Measurements from ENCODE around the gene NUDC.
A peak's percentile ranks its signal among the peaks of the same experiment; 100 is the strongest.
"Not testable (repeated sequence)": the region's sequence is repeated elsewhere in the genome, so short reads cannot be mapped to it uniquely, and the experiment has no call there.

The NUDC gene

GRCh38 chr1:26956321-26956720 is 34.8 kb downstream of the NUDC start:
- no peak for DNase-seq

GRCh38 chr1:26957306-26957705 is 35.8 kb downstream of the NUDC start:
- DNase-seq = no peak

GRCh38 chr1:26959270-26959669 is 37.7 kb downstream of the NUDC start:
- DNase-seq = no peak

- peak; percentile 66 for DNase-seq
Observed at GRCh38 chr1:26959722-26960624, 38.4 kb downstream of the NUDC start, which contains the start of gene KDF1. TSS of gene KDF1 (minus strand) at chr1:26960468. CDS start at chr1:26952380, 8,088 bp downstream.

- no peak for DNase-seq
Observed at GRCh38 chr1:26960625-26960966, 39.1 kb downstream of the NUDC start.

- no peak for DNase-seq
Observed at GRCh38 chr1:26961826-26962225, 40.3 kb downstream of the NUDC start.

- DNase-seq = no peak
Observed at GRCh38 chr1:26965213-26965612, 43.7 kb downstream of the NUDC start.

- DNase-seq = no peak
Observed at GRCh38 chr1:26965628-26966027, 44.1 kb downstream of the NUDC start.

GRCh38 chr1:26970810-26971209 is 49.3 kb downstream of the NUDC start:
- no peak for DNase-seq

GRCh38 chr1:26971590-26971989 is 50.0 kb downstream of the NUDC start:
- DNase-seq = no peak

GRCh38 chr1:26972390-26972789 is 50.8 kb downstream of the NUDC start:
- DNase-seq = no peak

GRCh38 chr1:26972821-26973220 is 51.3 kb downstream of the NUDC start:
- DNase-seq = no peak

GRCh38 chr1:26976621-26977510 is 55.3 kb downstream of the NUDC start:
- no peak for DNase-seq

GRCh38 chr1:26978901-26979300 is 57.4 kb downstream of the NUDC start:
- no peak for DNase-seq

GRCh38 chr1:26981146-26981846 is 59.8 kb downstream of the NUDC start:
- DNase-seq = no peak

- no peak for DNase-seq
Observed at GRCh38 chr1:26983863-26984262, 62.3 kb downstream of the NUDC start.

- no peak for DNase-seq
Observed at GRCh38 chr1:26984291-26984690, 62.7 kb downstream of the NUDC start.

GRCh38 chr1:26986658-26987057 is 65.1 kb downstream of the NUDC start:
- no peak for DNase-seq

- DNase-seq = not testable (repeated sequence)
Observed at GRCh38 chr1:26989403-26990109, 68.0 kb downstream of the NUDC start.

GRCh38 chr1:26991310-26992116 is 70.0 kb downstream of the NUDC start:
- DNase-seq = no peak

GRCh38 chr1:26993237-26994019 is 71.9 kb downstream of the NUDC start, which contains the start of gene TRNP1:
TSS of gene TRNP1 (plus strand) at chr1:26993692. CDS start at chr1:26993787, 95 bp downstream.
- peak; percentile 78 for DNase-seq

Measured in CD4-positive, alpha-beta T cell treated with Interleukin-21 for 1 hour (primary cell).